Peyer's patch (tissue), 4 donors: ENCODE measurements around the gene ARID1A. TPM values are rescaled to one million over a fixed set of nuclear protein-coding genes. Genes with fewer than 3 reads are reported as not detected.

ENCODE experiments used
- DNase-seq, 3 donors: peaks; one replicate each; pipeline ENCODE4 v3.0.0-alpha.2; 2017 to 2019
- H3K27ac ChIP-seq, 4 donors: fragments of 200-600 bp; sonication (generic); one replicate each; pipeline ENCODE4 v1.5.1; 2016 to 2019
- H3K27me3 ChIP-seq, 2 donors: fragments of 200-600 bp; sonication (generic); one replicate each; pipeline ENCODE4 v1.5.1; 2019
- H3K36me3 ChIP-seq, 3 donors: fragments of 200-600 bp; sonication (generic); one replicate each; pipeline ENCODE4 v1.5.1; 2016 to 2019
- H3K4me1 ChIP-seq, 4 donors: fragments of 200-600 bp; sonication (generic); one replicate each; pipeline ENCODE4 v1.5.1; 2016 to 2019
- H3K4me3 ChIP-seq, 4 donors: fragments of 200-600 bp; sonication (generic); 1 replicate in 3 of 4; 2 replicates in 1 of 4; pipeline ENCODE4 v1.5.1; 2016 to 2019; ENCODE audit warnings: mild to moderate bottlenecking in 1 of 4
- H3K9me3 ChIP-seq, 4 donors: fragments of 200-600 bp; sonication (generic); one replicate each; pipeline ENCODE4 v1.5.1; 2016 to 2019; ENCODE audit warnings: mild to moderate bottlenecking in 1 of 4
- CTCF ChIP-seq, 6 experiments: fragments of 450-650 bp in 4 of 6; fragments of 200-600 bp in 2 of 6; sonication (generic) in 1 of 6; IDR thresholded peaks; one replicate each; pipeline ENCODE4 v1.5.1; 2017 to 2019; ENCODE audit warnings: antibody characterized with exemption in 6 of 6, mild to moderate bottlenecking in 3 of 6, moderate library complexity in 1 of 6
- POLR2A ChIP-seq, 2 donors: fragments of 450-650 bp; IDR thresholded peaks; one replicate each; pipeline ENCODE4 v1.5.1; 2017; ENCODE audit warnings: antibody characterized with exemption in 2 of 2, mild to moderate bottlenecking in 2 of 2, moderate library complexity in 2 of 2
- total RNA-seq, 4 donors: library from RNA; depleted of rRNA; stranded (reverse); fragments of >200 nt; gene quantifications; one replicate each; pipeline ENCODE4 v1.1.0, GENCODE V29; 2016

ARID1A gene
- total RNA-seq, 4 donors from 2014 or later: 49.4 to 90.8 (median 66.8) TPM

GRCh38 chr1:26696119-26696653 is 371 bp downstream of the ARID1A start:
- H3K36me3 ChIP-seq: no peaks in the 10 kb centered on the region
- no peaks in the 10 kb centered on the region for H3K27me3 ChIP-seq
- DNase-seq: peak in 1 of 3 donors; percentile 54
- H3K4me3 ChIP-seq: peak overlapping the region; percentile 95 to 98 (median 96)
- H3K9me3 ChIP-seq: no peaks in the 10 kb centered on the region
- H3K27ac ChIP-seq: peak overlapping the region; percentile 96 to 100 (median 97)
- H3K4me1 ChIP-seq: peaks cover 0 to 58% (median 27%) of the 10 kb centered on the region in 4 donors
- TF ChIP-seq CTCF (IDR thresholded peaks at IDR 0.05) (no peak), POLR2A (IDR thresholded peaks at IDR 0.05) (no peak)

DNA sequence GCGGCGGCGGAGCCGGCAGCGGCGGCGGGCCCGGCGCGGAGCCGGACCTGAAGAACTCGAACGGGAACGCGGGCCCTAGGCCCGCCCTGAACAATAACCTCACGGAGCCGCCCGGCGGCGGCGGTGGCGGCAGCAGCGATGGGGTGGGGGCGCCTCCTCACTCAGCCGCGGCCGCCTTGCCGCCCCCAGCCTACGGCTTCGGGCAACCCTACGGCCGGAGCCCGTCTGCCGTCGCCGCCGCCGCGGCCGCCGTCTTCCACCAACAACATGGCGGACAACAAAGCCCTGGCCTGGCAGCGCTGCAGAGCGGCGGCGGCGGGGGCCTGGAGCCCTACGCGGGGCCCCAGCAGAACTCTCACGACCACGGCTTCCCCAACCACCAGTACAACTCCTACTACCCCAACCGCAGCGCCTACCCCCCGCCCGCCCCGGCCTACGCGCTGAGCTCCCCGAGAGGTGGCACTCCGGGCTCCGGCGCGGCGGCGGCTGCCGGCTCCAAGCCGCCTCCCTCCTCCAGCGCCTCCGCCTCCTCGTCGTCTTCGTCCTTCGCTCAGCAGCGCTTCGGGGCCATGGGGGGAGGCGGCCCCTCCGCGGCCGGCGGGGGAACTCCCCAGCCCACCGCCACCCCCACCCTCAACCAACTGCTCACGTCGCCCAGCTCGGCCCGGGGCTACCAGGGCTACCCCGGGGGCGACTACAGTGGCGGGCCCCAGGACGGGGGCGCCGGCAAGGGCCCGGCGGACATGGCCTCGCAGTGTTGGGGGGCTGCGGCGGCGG is 1.0 kb downstream of the ARID1A start:
- no peaks in the 10 kb centered on the region for H3K9me3 ChIP-seq
- H3K27me3 ChIP-seq: no peaks in the 10 kb centered on the region
- H3K27ac ChIP-seq: peak overlapping the region; percentile 96 to 100 (median 97)
- peak in 1 of 2 donors; percentile 22 for TF ChIP-seq POLR2A (IDR thresholded peaks at IDR 0.05)
- TF ChIP-seq CTCF (IDR thresholded peaks at IDR 0.05): peak in 1 of 6 experiments; percentile 4
- DNase-seq: peak; percentile 50 to 75 (median 71)
- H3K4me1 ChIP-seq: peaks cover 0 to 60% (median 34%) of the 10 kb centered on the region in 4 donors
- no peaks in the 10 kb centered on the region for H3K36me3 ChIP-seq
- H3K4me3 ChIP-seq: peak overlapping the region; percentile 95 to 98 (median 96)

DNA sequence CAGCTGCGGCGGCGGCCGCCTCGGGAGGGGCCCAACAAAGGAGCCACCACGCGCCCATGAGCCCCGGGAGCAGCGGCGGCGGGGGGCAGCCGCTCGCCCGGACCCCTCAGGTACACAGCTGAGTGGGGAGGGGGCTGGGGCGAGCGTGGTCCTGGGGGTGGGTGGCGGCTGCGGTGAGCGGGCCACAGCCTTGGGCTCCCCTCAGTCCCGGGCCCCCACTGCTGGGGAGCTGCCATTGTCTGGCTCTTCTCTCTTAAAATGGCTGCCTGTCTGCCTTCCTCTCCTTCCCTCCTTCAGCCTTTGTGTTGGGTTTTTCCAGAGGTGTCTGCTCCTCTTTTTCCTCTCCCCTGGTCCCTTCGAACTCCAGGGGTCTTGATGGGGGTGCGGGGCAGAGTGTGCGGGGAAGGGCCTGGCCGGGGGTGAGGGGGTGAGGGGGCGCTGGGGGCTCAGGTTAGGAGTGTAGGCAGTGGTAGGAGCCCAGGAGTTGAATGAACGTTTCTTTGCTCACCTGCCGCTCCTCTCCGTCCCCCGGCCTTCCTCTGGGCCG is 1.7 kb downstream of the ARID1A start:
- no peak for DNase-seq
- Histone ChIP-seq H3K27ac (peak overlapping the region; percentile 96 to 100 (median 97)), H3K4me1 (peaks cover 0 to 64% (median 35%) of the 10 kb centered on the region in 4 donors), H3K4me3 (peak overlapping the region; percentile 95 to 98 (median 96)), H3K36me3 (no peaks in the 10 kb centered on the region), H3K9me3 (no peaks in the 10 kb centered on the region), H3K27me3 (no peaks in the 10 kb centered on the region)
- TF ChIP-seq CTCF (IDR thresholded peaks at IDR 0.05) (no peak), POLR2A (IDR thresholded peaks at IDR 0.05) (no peak)

DNA sequence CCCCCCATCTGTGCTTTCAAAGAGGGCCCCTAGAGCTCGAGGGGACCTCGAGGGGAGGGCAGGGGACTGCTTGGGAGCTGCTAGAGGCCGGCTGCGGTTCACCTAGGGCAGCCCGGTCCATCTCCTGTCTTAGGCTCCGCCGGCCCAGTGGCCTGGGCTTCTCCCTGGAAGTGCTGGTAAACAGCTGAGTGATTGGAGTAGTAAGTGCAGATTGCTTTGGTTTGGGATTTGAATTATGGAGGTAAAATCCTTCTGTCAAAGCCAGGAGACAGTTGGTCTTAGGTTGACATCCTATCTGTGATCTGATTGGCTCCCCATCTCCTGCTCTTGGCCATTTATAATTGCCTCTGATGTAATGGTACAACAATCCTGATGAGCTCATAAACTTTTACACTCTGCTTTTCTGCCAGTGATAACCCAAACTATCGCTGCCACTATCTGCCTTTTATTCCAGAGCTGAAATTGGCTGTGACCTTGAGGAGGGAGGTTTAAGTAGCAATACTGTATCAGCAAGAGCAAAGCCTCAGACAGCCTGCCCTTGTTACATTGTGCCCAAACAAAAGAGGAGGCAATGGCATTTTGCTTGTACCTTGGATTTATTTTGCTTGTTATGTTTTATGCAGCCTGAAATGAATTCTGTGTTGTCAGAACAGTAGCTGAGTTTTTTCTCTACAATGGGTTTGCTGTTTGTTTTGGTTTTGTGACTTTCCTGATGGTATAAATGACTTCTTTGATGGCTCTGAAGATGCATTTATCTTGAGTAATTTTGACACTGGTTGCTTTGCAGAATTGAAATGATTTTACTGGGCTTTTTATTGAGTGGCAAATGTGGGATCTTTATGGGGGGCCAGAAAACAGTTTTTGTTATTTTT is 2.4 kb downstream of the ARID1A start:
- peak overlapping the region; percentile 95 to 98 (median 96) for H3K4me3 ChIP-seq
- TF ChIP-seq CTCF (IDR thresholded peaks at IDR 0.05) (no peak), POLR2A (IDR thresholded peaks at IDR 0.05) (peak; percentile 34 to 81)
- DNase-seq: peak; percentile 31 to 72 (median 70)
- no peaks in the 10 kb centered on the region for H3K27me3 ChIP-seq
- H3K36me3 ChIP-seq: no peaks in the 10 kb centered on the region
- H3K4me1 ChIP-seq: peaks cover 0 to 71% (median 38%) of the 10 kb centered on the region in 4 donors
- no peaks in the 10 kb centered on the region for H3K9me3 ChIP-seq
- H3K27ac ChIP-seq: peak overlapping the region; percentile 96 to 100 (median 97)

GRCh38 chr1:26700711-26701110 is 4.9 kb downstream of the ARID1A start:
- peak overlapping the region in 1 of 4 donors; percentile 20 for H3K27ac ChIP-seq
- no peaks in the 10 kb centered on the region for H3K36me3 ChIP-seq
- DNase-seq: no peak
- H3K27me3 ChIP-seq: no peaks in the 10 kb centered on the region
- no peak for TF ChIP-seq POLR2A (IDR thresholded peaks at IDR 0.05)
- no peak for TF ChIP-seq CTCF (IDR thresholded peaks at IDR 0.05)
- peaks cover 0 to 75% (median 30%) of the 10 kb centered on the region in 4 donors for H3K4me1 ChIP-seq
- H3K4me3 ChIP-seq: no peak overlapping the region
- no peaks in the 10 kb centered on the region for H3K9me3 ChIP-seq
